Upper lobe of right lung (tissue), 1 donor: ENCODE data around the gene ZNF692. TPM values are rescaled to one million over a fixed set of nuclear protein-coding genes. Genes with fewer than 3 reads are reported as not detected.

Source experiments
- ATAC-seq: fragments of 200-7000 bp; cut with Tn5 transposase; one replicate; pipeline ENCODE4 v1.9.1; 2020; ENCODE audit warnings: mild to moderate bottlenecking, moderate library complexity
- DNase-seq: peaks from one replicate; pipeline ENCODE4 v3.0.0-alpha.2; 2020
- H3K27ac ChIP-seq: fragments of 200-600 bp; one replicate; pipeline ENCODE4 v1.8.0; 2022
- H3K27me3 ChIP-seq: fragments of 200-600 bp; one replicate; pipeline ENCODE4 v1.8.0; 2022; ENCODE audit warnings: mild to moderate bottlenecking
- H3K36me3 ChIP-seq: fragments of 200-600 bp; one replicate; pipeline ENCODE4 v1.8.0; 2022
- H3K4me1 ChIP-seq: fragments of 200-600 bp; one replicate; pipeline ENCODE4 v1.8.0; 2022
- H3K4me3 ChIP-seq: fragments of 200-600 bp; one replicate; pipeline ENCODE4 v1.8.0; 2022; ENCODE audit warnings: mild to moderate bottlenecking
- H3K9me3 ChIP-seq: fragments of 200-600 bp; one replicate; pipeline ENCODE4 v1.8.0; 2022
- intact Hi-C: fragments of 100-400 bp; cut with DNase I; formaldehyde crosslinking; loops from one replicate; pipeline ENCODE4 v1.11.0; 2022
- long read RNA-seq: library from polyadenylated mRNA; unstranded; transcript quantifications from one replicate; pipeline ENCODE4 v2.0.0, GENCODE V29; 2021
- total RNA-seq: library from RNA; stranded (reverse); fragmentation: NEBNext Ultra II Directional; extraction: Animal tissue kit (Norgen Biotek cat#: 25700); gene quantifications from one replicate; pipeline ENCODE4 v1.2.1, GENCODE V29; 2021
- TF ChIP-seq, protein P1 (sequence below): fragments of 200-600 bp; IDR thresholded peaks from one replicate; pipeline ENCODE4 v1.8.0; 2022; ENCODE audit warnings: antibody characterized with exemption
- donor health status: DM: no; HTN: yes; CAD: no; lungs with severe emphysema.

ZNF692 gene, protein sequence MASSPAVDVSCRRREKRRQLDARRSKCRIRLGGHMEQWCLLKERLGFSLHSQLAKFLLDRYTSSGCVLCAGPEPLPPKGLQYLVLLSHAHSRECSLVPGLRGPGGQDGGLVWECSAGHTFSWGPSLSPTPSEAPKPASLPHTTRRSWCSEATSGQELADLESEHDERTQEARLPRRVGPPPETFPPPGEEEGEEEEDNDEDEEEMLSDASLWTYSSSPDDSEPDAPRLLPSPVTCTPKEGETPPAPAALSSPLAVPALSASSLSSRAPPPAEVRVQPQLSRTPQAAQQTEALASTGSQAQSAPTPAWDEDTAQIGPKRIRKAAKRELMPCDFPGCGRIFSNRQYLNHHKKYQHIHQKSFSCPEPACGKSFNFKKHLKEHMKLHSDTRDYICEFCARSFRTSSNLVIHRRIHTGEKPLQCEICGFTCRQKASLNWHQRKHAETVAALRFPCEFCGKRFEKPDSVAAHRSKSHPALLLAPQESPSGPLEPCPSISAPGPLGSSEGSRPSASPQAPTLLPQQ
- 38.1 TPM for total RNA-seq
- long read RNA-seq, partial matches to known transcripts = 6 of 50 reads
- long read RNA-seq, other reads (novel, unspliced or antisense) = 38 of 50 reads

DNA sequence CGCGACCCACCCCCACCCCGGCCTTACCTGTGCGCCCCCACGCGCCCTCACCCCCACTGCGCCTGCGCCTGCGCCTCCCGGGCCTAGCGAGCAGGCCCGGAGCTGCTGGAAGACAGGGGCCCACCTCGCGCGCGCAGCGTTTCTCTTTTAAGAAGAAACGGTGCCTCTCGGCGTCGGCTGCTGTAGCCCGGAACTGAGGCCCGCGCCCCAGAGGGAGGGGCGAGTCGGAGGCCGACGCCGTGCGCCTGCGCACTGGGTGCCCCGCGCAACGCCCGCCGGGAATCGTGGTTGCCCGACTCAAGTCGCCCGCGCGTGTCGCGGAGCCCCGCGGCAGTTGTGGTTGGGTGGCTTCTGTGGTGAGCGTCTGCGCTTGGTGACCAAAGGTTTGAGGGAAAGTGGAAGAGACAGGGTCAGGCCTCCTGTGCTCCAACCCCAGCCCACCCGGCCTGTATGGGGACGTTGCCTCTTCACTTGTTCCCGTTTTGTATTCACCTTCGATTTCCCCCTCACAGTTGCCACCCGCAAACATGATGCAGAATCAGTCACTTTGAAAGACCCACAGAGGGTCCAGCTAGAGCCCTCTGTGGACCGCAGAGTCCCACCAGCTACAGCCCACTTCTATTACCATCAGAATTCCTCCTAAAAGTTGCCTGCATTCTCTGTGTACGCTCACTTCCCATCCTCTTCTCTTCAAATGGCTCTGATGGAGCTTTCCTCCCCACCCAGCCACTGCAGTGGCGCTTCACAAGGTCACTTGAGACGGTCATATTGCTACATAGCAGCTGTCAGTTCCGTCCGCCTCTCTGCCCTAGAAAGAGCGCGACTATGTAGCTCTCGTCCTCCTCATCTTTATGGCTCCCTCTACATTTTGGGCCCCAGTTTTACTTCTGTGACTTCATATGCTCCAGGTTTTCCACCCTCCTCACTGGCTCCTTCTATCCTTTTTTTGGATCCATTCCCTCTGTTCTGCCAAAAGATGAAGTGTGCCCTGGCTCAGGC is at the start of gene ZNF692:
Gene ZNF692 (minus strand): TSS at position 195 of the 999 bp plus-strand sequence. CDS start 776 bp downstream, outside the sequence.
- TF ChIP-seq, protein P1, sequence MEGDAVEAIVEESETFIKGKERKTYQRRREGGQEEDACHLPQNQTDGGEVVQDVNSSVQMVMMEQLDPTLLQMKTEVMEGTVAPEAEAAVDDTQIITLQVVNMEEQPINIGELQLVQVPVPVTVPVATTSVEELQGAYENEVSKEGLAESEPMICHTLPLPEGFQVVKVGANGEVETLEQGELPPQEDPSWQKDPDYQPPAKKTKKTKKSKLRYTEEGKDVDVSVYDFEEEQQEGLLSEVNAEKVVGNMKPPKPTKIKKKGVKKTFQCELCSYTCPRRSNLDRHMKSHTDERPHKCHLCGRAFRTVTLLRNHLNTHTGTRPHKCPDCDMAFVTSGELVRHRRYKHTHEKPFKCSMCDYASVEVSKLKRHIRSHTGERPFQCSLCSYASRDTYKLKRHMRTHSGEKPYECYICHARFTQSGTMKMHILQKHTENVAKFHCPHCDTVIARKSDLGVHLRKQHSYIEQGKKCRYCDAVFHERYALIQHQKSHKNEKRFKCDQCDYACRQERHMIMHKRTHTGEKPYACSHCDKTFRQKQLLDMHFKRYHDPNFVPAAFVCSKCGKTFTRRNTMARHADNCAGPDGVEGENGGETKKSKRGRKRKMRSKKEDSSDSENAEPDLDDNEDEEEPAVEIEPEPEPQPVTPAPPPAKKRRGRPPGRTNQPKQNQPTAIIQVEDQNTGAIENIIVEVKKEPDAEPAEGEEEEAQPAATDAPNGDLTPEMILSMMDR = no peak
- Histone ChIP-seq H3K9me3 (no peaks in the 10 kb centered on the region), H3K27ac (peak within 1 kb of the TSS; percentile 82), H3K4me3 (peak within 1 kb of the TSS; percentile 56), H3K4me1 (peaks cover 25% of the 10 kb centered on the region), H3K36me3 (no peaks in the 10 kb centered on the region), H3K27me3 (no peaks in the 10 kb centered on the region)
- ATAC-seq = peak; percentile 93
- DNase-seq = peak; percentile 99
- intact Hi-C loops = no loop called here

DNA sequence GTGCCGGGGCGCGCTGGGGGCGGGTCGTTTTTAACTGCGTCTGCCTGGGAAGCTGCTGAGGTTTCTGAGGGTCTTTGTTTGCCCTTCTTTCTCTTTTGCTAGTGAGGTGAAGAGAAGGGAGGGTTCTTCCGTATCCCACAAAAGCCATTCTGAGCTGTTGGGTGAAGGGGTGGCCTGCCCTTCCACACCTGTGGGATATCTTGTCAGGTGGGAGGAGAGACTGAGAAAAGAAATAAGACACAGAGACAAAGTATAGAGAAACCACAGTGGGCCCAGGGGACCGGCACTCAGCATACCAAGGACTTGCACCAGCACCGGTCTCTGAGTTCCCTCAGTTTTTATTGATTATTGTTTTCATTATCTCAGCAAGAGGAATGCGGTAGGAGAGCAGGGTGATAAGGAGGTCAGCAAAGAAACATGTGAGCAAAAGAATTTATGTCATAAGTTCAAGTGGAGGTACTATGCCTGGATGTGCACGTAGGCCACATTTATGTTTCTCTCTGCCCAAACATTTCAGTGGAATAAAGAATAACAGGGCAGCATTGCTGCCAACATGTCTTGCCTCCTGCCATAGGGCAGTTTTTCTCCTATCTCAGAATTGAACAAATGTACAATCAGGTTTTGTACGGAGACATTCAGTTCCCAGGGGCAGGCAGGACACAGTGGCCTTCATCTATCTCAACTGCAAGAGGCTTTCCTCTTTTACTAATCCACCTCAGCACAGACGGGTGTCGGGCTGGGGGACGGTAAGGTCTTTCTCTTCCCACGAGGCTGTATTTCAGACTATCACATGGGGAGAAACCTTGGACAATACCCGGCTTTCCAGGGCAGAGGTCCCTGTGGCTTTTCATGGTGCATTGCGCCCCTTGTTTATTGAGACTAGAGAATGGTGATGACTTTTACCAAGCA is 48.1 kb upstream of the ZNF692 start:
- DNase-seq (no peak), ATAC-seq (no peak)
- Histone ChIP-seq H3K36me3 (no peaks in the 10 kb centered on the region), H3K27me3 (no peaks in the 10 kb centered on the region), H3K4me3 (peak overlapping the region; percentile 79), H3K4me1 (peaks cover 8% of the 10 kb centered on the region), H3K9me3 (no peaks in the 10 kb centered on the region), H3K27ac (peak overlapping the region; percentile 83)
- TF ChIP-seq, protein P1 = no peak
- intact Hi-C loops = no loop called here

DNA sequence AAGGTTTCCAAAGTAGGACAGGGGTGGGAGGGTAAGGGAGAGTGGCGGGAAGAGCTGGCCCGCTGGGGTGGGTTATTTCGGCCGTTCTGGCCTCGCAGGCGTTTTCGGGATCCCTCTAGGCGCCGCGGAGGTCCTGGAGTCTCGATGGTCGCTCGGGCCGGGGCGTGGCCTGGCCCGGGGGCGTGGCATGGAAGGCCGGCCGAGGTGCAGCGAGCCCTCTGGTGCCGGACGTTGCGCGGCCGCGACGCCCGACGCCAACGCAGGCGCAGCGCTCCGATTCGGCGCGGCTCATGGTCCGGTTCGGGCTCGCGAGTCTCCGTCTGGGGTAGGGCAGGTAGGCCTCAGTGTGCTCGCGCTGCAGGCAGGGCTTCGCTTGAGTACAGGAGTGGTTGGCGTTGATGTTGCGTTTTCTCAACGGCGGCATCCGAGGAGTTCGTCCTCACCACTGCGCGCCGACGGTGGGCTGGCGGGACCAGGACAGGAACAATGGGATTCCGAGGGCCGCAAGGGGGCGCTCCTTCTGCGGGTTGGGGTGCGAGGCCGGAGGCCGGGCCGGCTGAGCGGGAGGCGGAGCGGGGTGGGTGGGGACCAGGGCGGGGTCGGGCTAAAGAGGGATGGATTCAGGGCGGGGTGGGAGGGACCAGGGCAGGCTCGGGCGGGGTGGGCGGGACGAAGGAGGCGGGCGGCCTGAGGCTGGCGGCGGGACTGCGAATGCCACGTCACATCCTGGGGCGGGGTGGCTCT is 47.3 kb upstream of the ZNF692 start, which contains the start of gene PGBD2:
Gene PGBD2 (plus strand): TSS at position 227 of the 744 bp plus-strand sequence. CDS start 7,628 bp downstream, outside the sequence.
- intact Hi-C loops = no loop called here
- ATAC-seq (peak; percentile 98), DNase-seq (peak; percentile 97)

DNA sequence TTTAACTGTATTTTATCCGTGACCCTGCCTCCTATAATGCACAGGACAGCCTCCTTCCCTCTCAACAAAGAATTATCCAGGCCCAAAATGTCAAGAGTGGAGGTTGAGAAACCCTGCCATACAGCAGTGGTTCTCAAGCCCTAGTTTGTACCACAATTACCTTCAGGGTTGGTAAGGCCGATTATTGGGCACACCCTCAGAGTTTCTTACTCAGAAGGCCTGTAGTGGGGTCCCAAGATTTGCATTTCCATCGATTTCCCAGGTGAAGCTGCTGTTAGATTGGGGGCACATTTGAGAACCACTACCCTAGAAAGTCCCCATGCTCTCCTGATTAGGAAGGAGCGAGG is 46.8 kb upstream of the ZNF692 start:
- Histone ChIP-seq H3K27me3 (peaks cover 2% of the 10 kb centered on the region), H3K4me1 (peaks cover 8% of the 10 kb centered on the region), H3K9me3 (no peaks in the 10 kb centered on the region), H3K4me3 (peak overlapping the region; percentile 79), H3K27ac (peak overlapping the region; percentile 94), H3K36me3 (no peaks in the 10 kb centered on the region)
- TF ChIP-seq, protein P1 = no peak
- no peak for ATAC-seq
- intact Hi-C loops = no loop called here
- no peak for DNase-seq

More for the DNA sequence above, 47.3 kb upstream of the ZNF692 start, which contains the start of gene PGBD2:
- H3K4me3 ChIP-seq = peak within 1 kb of the TSS; percentile 79
- H3K27me3 ChIP-seq = no peaks in the 10 kb centered on the region
- H3K4me1 ChIP-seq = peaks cover 8% of the 10 kb centered on the region
- no peaks in the 10 kb centered on the region for H3K9me3 ChIP-seq
- no peaks in the 10 kb centered on the region for H3K36me3 ChIP-seq
- TF ChIP-seq, protein P1 = peak; percentile 63
- peak within 1 kb of the TSS; percentile 94 for H3K27ac ChIP-seq
